UCSD-AML1 (cell line): ENCODE data around the gene PBX1.
"Not testable (repeated sequence)": the region's sequence is repeated elsewhere in the genome, so short reads cannot be mapped to it uniquely, and the experiment has no call there.

Experiments used
- DNase-seq: peaks from one replicate; lab custom pipeline; 2025; ENCODE audit not compliant: unreplicated experiment; lab: John Stamatoyannopoulos, UW

The PBX1 gene

GRCh38 chr1:164589408-164589807 lies 30.4 kb downstream of the PBX1 start:
- DNase-seq: no peak

GRCh38 chr1:164589961-164590507 lies 31.1 kb downstream of the PBX1 start:
- no peak for DNase-seq

- DNase-seq: no peak
Measured at GRCh38 chr1:164590592-164590991, 31.6 kb downstream of the PBX1 start.

GRCh38 chr1:164591858-164592257 lies 32.9 kb downstream of the PBX1 start:
- DNase-seq: no peak

DNA sequence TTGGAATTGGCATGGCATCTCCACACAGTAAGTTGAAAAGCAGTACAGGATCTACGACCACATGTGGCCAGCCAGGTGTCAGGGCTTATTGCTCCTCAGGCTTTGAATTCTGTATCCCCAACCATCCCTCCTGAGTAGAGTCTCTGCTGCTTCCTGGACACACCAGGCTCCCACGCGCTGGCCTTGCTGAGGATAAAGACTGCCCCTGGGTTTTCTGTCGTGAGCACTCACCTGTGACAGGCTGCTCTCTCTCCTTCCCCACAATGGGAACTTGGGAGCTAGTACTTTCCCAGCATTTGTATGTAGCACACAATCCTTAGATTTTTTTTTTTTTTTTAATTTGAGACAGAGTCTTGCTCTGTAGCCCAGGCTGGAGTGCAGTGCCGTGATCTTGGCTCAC lies 33.6 kb downstream of the PBX1 start:
- no peak for DNase-seq

GRCh38 chr1:164595212-164595611 lies 36.2 kb downstream of the PBX1 start:
- DNase-seq: no peak

DNA sequence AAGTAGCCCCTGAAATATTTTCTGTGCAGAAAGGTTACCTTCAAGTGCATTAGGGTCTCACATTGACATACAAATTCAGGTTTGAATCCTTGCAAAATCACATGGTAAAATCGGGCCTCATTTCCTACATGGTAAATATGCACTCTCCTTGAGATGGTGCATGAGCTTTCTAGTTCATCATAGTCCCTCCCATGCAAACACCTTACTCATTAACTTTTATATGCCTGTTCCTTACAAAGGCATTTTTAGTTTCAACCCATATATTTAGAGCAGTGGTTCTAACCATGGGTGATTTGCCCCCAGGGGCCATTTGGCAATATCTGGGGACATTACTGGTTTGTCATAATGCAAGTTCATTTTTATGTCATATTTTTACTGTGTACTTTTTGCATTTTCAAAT lies 37.2 kb downstream of the PBX1 start:
- no peak for DNase-seq

- no peak for DNase-seq
Measured at GRCh38 chr1:164598719-164599118, 39.7 kb downstream of the PBX1 start.

DNA sequence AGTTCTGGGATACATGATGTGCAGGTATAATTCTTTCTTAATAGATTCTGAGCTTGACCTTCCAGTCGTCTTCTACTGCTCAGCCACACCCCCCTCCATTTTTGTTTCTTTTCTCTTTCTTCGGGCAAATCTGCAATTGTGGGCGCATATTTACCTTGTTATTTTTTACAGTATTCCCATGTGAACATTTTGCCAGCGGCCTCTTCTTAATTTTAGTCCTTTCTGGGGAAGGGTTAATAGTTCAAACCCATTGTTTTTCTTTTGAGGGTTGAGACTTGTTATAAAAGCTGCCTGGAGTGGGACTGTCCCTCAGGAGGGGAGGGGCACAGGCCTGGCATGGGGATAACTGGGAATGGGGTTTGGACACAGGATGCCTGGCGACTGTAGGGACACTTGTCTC lies 40.3 kb downstream of the PBX1 start:
- DNase-seq: no peak

DNA sequence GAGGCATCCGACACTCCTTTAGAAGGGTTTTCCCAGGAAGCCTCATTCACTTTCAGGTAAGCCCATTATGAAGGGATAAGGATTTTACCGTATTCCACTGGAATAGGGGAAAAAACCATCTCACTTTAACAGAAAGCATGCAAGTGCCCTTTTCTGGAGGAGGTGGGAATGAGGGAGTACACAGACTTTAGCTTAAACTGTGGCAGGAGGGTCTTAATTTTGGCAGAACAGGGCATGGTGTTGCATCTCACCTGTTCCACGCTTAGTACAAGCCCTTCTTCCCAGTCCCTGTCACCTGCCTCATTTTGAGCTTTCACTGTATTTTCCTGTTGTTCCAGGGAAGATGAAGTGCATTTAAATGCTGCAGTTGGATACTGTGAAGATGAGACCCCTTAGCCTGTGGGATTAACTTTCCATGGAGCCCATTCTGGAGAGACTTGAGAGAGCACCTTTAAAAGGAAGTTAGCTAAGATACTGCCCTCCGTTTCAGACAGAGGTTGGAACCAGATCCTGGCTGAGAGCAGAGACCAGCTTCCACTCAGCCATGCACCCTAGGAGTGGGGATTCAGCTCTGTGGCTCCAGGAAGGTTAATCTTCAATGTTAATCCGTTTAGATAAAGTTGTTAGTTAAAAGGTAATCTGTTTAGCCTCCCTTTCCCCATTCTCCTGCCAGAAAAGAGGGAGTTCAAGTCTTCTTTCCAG lies 42.6 kb downstream of the PBX1 start:
- no peak for DNase-seq

GRCh38 chr1:164602101-164602422 lies 43.1 kb downstream of the PBX1 start:
- no peak for DNase-seq

DNA sequence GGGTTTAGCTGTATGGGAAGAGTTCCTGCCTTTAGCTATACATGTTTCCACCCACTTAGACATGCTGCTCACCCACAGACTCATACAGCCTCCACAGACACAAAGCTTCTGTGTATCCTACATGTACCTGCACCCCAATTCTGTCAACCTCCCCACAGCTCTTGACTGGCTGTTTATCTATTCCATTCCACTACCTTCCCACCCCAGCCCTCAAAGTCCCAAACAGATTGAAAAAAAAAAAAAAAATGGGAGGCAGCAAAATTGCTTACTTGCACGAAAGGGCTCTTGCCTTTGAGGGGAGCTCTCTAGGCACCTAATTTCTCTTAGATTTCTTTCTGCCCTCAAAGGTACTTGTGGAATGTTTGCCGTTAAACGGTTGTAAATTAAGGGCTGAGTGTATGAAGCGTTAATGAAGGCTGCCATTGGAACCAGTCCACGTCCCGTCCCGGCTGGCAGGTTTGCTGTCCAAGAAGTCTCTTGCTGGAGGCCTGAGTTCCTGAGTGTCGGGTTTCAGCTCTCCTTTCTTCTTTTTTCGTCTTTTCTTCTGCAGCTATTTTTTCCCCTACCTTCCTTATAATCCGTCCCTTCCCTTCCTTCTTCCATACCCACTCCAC lies 43.6 kb downstream of the PBX1 start:
- no peak for DNase-seq

DNA sequence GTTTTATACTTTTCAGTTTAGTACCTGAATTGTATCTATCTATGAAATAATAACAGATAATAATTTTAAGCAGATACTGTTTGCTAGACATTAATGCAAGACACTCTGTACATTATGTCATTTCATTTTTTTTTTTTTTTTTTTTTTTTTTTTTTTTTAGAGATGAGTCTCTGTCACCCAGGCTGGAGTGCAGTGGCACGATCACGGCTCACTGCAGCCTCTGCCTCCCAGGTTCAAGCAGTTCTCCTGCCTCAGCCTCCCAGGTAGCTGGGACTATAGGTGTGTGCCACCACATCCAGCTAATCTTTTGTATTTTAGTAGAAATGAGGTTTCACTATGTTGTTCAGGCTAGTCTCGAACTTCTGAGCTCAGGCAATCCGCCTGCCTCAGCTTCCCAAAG lies 44.8 kb downstream of the PBX1 start:
- DNase-seq: not testable (repeated sequence)

DNA sequence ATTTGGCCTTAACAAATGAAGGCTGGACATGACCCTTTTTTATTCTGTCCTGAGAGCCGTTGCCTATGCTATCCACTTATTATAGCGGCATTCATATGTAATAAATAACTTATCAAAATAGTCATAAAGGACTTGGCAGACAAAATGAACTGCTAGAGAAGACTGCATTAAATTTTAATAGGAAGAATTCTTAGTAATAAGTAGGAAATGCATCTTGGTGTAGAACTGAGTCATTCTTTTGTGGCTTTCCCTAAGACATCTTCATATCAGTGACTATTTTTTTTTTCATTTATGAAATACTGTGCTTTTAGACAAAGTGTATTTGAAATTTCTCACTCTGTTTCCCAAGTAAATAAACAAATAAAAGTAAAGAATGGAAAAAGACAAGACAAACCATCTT lies 45.6 kb downstream of the PBX1 start:
- DNase-seq: no peak

DNA sequence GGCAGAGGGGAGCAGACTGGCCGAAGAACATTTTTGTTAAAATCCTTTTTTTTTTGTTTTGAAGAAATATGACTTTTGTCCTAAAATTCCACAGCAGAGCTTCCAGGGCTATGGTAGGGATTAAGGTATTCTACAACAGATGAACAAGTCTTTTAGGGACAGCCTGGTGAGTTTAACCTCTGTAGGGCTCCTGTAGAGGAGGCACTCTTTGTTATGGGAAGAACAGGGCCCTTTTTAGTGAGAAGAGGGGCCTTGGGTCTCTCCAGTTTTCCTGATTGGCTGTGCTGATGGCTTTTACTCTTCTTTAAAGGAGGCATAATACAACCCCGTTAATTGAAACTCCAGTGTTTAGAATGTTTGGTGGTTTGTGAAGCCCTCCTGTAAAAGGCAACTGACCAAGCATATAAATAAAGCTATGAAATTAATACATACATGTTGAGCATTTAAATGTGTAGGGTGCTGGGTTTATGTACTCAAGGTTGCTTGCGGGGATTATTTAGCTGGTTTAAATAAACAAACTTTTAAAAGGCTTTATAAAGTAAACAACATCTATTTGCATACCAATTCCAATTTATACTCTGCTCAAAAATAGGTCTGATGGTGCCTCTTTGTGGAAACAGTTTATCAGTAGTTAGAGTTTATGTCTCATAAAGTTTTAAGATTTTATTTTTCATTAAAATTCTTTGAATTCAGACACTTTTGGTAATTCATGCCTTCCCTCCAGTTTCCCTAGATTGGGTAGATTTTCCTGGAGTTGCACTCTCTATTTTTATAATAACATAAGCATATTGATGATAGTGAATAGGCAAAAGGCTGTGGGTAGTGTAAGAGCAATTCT lies 46.5 kb downstream of the PBX1 start:
- no peak for DNase-seq

GRCh38 chr1:164607351-164607750 lies 48.4 kb downstream of the PBX1 start:
- DNase-seq: no peak

DNA sequence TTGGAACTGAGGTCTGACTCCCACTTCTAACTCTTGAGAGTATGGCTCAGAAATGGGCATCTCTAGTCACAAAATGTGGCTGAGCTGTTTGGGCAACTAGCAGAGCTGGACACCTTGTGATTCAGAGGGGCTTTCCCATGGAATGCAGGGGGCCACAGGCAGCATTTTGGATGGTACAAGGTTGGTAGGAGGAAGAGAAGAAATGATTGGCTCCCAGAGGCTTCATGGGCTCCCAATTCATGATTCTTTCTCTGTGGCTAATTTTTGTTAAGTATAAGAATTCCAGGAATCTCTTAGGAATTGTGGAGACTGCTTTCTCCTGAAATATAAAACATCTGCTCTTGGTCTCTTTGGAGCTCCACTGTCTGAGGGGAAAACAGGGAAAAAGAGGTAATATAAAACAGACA lies 49.7 kb downstream of the PBX1 start:
- no peak for DNase-seq

DNA sequence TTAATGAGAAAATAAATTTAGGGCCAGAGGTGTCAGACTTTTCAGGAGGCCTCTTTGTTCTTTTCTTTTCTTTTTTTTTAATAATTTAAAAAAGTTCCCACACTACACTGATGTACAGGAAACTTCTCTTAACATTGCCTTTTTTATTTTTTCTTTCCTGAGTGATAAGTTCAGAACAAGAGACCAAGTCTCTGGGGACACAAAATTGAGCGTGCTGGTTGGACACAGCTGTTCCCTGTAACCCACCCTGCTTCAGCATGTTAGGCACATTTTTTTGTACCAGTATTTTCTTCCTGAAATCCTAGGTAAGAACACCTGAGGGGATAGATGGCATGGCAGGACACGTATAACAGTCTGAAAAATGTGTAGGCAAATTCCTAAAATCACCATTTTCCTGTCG lies 50.1 kb downstream of the PBX1 start:
- no peak for DNase-seq

- no peak for DNase-seq
Measured at GRCh38 chr1:164610538-164611222, 51.7 kb downstream of the PBX1 start.

- DNase-seq: no peak
Measured at GRCh38 chr1:164611754-164612642, 53.0 kb downstream of the PBX1 start.
